HG03095 (cell line): ENCODE data around the gene LYRM7.
"Not testable (repeated sequence)": the region's sequence is repeated elsewhere in the genome, so short reads cannot be mapped to it uniquely, and the experiment has no call there.

Source experiments
- ATAC-seq: cut with Tn5 transposase; IDR thresholded peaks from one replicate; pipeline ENCODE4 v1.9.1; 2021; ENCODE audit warnings: moderate library complexity; ENCODE audit not compliant: unreplicated experiment

LYRM7 gene

GRCh38 chr5:131170540-131171275 is at the start of gene LYRM7:
TSS of gene LYRM7 (plus strand) at chr5:131170944. CDS start at chr5:131171021, 77 bp downstream.
- peak; percentile 97 for ATAC-seq

- not testable (repeated sequence) for ATAC-seq
These were observed 43.5 kb upstream of the LYRM7 start for GRCh38 chr5:131127244-131127643.

- ATAC-seq, result no peak
These were observed 41.4 kb upstream of the LYRM7 start for GRCh38 chr5:131129306-131129705.

- ATAC-seq, result not testable (repeated sequence)
These were observed 37.7 kb upstream of the LYRM7 start for GRCh38 chr5:131133091-131133490.

- not testable (repeated sequence) for ATAC-seq
These were observed 32.3 kb upstream of the LYRM7 start for GRCh38 chr5:131138406-131138805.

GRCh38 chr5:131139321-131139720 is 31.4 kb upstream of the LYRM7 start:
- ATAC-seq, result no peak

GRCh38 chr5:131142970-131143617 is 27.6 kb upstream of the LYRM7 start:
- ATAC-seq, result no peak

GRCh38 chr5:131147258-131147657 is 23.5 kb upstream of the LYRM7 start:
- ATAC-seq, result no peak

- ATAC-seq, result no peak
These were observed 21.9 kb upstream of the LYRM7 start for GRCh38 chr5:131148835-131149234.

GRCh38 chr5:131150408-131150807 is 20.3 kb upstream of the LYRM7 start:
- ATAC-seq, result no peak

GRCh38 chr5:131151216-131151615 is 19.5 kb upstream of the LYRM7 start:
- ATAC-seq, result no peak

GRCh38 chr5:131156385-131156784 is 14.4 kb upstream of the LYRM7 start:
- ATAC-seq, result no peak

- ATAC-seq, result no peak
These were observed 13.8 kb upstream of the LYRM7 start for GRCh38 chr5:131156957-131157356.

- no peak for ATAC-seq
These were observed 10.6 kb upstream of the LYRM7 start for GRCh38 chr5:131160134-131160533.

GRCh38 chr5:131163276-131164119 is 7.2 kb upstream of the LYRM7 start:
- ATAC-seq, result no peak

GRCh38 chr5:131164191-131165118 is 6.3 kb upstream of the LYRM7 start:
- peak; percentile 69 for ATAC-seq

- peak; percentile 81 for ATAC-seq
These were observed 5.5 kb upstream of the LYRM7 start, which contains the start of gene HINT1 for GRCh38 chr5:131165119-131165727. TSS of gene HINT1 (minus strand) at chr5:131165256. CDS start at chr5:131165205, 51 bp downstream.

GRCh38 chr5:131167615-131168014 is 3.1 kb upstream of the LYRM7 start:
- ATAC-seq, result no peak

GRCh38 chr5:131169810-131170539 is 769 bp upstream of the LYRM7 start:
- no peak for ATAC-seq
